ENCODE results near the gene HMCES. TPM values are rescaled to one million over a fixed set of nuclear protein-coding genes. Genes with fewer than 3 reads are reported as not detected.
A peak's percentile ranks its signal among the peaks of the same experiment; 100 is the strongest.

Gene HMCES
- polyA plus RNA-seq, 1 of the 3 experiments (the other 2 are of a cell fraction), result 32.4 TPM

- no peak for TF ChIP-seq FOXJ3 (CRISPR knock-in tag; IDR thresholded peaks at IDR 0.05)
- no peak for TF ChIP-seq JUND (IDR thresholded peaks at IDR 0.05)
- TF ChIP-seq GATA2 (CRISPR knock-in tag; IDR thresholded peaks at IDR 0.05), result no peak
Measured at GRCh38 chr3:129316248-129317013, 37.8 kb downstream of the HMCES start (continued).

DNA sequence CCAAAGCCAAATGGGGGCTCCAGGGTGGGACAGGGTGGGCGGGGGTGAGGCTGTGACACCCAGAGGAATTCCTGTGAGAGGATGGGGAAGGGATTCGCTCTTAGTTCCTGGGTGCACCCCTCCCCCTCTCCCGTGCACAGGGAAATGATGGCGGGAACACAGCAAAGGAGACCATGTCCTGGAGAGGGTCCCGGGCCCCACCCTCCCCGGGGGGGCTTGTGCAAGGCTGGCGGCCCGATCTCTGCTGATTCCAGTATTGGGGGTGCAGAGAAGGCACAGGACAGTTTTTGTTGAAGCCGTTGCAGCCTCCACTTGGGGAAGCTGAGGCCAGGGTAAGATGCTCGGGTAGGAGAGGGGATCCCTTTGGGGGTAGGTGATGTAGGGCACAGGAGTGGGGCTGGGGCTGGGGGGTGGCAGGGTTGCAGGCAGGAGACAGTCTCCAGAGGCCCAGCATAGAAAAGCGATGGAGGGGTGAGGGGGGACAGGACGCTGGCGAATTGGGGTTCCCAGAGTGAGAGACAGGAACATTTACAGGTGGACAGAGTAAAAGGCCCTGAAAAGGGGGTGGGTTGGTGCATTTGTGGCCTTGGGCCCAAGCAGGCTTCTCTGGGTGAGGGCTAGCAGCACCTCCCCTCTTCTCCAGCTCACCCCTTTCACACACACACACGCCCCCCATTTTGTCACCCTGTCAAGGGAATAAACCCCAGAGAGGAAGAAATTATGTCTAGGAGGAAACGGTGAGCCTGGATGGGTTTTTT, 38.5 kb downstream of the HMCES start:
- H4K20me1 ChIP-seq (ENCODE audit: insufficient read depth), result no peaks in the 10 kb centered on the region
- H3F3A ChIP-seq (replicated peaks; ENCODE audit: insufficient read depth), result no peaks in the 10 kb centered on the region
- H3K27me3 ChIP-seq (ENCODE audit: insufficient read depth), result no peaks in the 10 kb centered on the region
- peaks cover 30% of the 10 kb centered on the region for H3K79me2 ChIP-seq (ENCODE audit: insufficient read depth)
- TF ChIP-seq NRF1 (IDR thresholded peaks at IDR 0.05; ENCODE audit: low read depth, low read length), result no peak
- TF ChIP-seq TEAD4 (IDR thresholded peaks at IDR 0.05; ENCODE audit: borderline replicate concordance, insufficient read depth), result no peak
- no peak for TF ChIP-seq FOXM1 (IDR thresholded peaks at IDR 0.05; ENCODE audit: low read depth)
- no peak for TF ChIP-seq JUND (IDR thresholded peaks at IDR 0.05)
- no peak for TF ChIP-seq EP300 (IDR thresholded peaks at IDR 0.05; ENCODE audit: borderline replicate concordance in 1 of 2, low read depth in 1 of 2, low read length in 1 of 2)
- TF ChIP-seq EZH2phosphoT487 (IDR thresholded peaks at IDR 0.05; ENCODE audit: borderline replicate concordance, low read depth), result no peak
- TF ChIP-seq CTCF (IDR thresholded peaks at IDR 0.05), result no peak
- no peak for TF ChIP-seq RCOR1 (IDR thresholded peaks at IDR 0.05; ENCODE audit: low read length)
- TF ChIP-seq TAF1 (IDR thresholded peaks at IDR 0.05; ENCODE audit: borderline replicate concordance, low read depth, low read length), result no peak
- TF ChIP-seq MXI1 (IDR thresholded peaks at IDR 0.05; ENCODE audit: low read depth, low read length), result no peak
- no peak for TF ChIP-seq SMC3 (IDR thresholded peaks at IDR 0.05; ENCODE audit: low read depth, low read length)
- TF ChIP-seq CHD2 (IDR thresholded peaks at IDR 0.05; ENCODE audit: low read length, partially characterized antibody), result no peak
- TF ChIP-seq, protein P1, sequence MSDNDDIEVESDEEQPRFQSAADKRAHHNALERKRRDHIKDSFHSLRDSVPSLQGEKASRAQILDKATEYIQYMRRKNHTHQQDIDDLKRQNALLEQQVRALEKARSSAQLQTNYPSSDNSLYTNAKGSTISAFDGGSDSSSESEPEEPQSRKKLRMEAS (IDR thresholded peaks at IDR 0.05; ENCODE audit: low read depth), result no peak
- TF ChIP-seq FOSL2 (IDR thresholded peaks at IDR 0.05; ENCODE audit: borderline replicate concordance, low read depth), result no peak
- no peak for TF ChIP-seq ZBTB33 (IDR thresholded peaks at IDR 0.05; ENCODE audit: borderline replicate concordance, low read depth)
- TF ChIP-seq, protein P2, sequence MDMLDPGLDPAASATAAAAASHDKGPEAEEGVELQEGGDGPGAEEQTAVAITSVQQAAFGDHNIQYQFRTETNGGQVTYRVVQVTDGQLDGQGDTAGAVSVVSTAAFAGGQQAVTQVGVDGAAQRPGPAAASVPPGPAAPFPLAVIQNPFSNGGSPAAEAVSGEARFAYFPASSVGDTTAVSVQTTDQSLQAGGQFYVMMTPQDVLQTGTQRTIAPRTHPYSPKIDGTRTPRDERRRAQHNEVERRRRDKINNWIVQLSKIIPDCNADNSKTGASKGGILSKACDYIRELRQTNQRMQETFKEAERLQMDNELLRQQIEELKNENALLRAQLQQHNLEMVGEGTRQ (IDR thresholded peaks at IDR 0.05; ENCODE audit: borderline replicate concordance, low read depth, low read length), result no peak
- peak overlapping the region; percentile 70 to 86 for H3K27ac ChIP-seq (ENCODE audit: low read depth in 2 of 2, low read length in 1 of 2)
- H3K9ac ChIP-seq, result peak overlapping the region; percentile 94; the same call in 1 of the 2 replicates
- no peaks in the 10 kb centered on the region for H3K9me3 ChIP-seq
- no peaks in the 10 kb centered on the region for H3K9me2 ChIP-seq
- 53% methylated on average over 10 of the region's 15 CpGs for WGBS (ENCODE audit: low lambda C conversion rate)
- peak; percentile 67 for DNase-seq
- H3K36me3 ChIP-seq (replicated peaks in 1 of 2; ENCODE audit: control insufficient read depth in 1 of 2, insufficient read depth in 2 of 2, low read length in 1 of 2), result no peaks in the 10 kb centered on the region
- ChIA-PET CTCF (interaction anchor here (0.6 to 2.8 kb wide), 22 partner anchors 10 to 264 kb away, joined by 3 to 13 read pairs (median 4); partner anchors contain the start of genes HMCES, IFT122 and MBD4), POLR2A (interaction anchor here (0.7 to 4.9 kb wide), 8 partner anchors 9 to 123 kb away, joined by 3 to 25 read pairs (median 9); partner anchors contain the start of genes COPG1, HMCES, IFT122 and MBD4)
- H2AFZ ChIP-seq (ENCODE audit: low read depth), result peak overlapping the region; percentile 91; the same call in 1 of the 2 replicates
- peak overlapping the region; percentile 98 for H3K4me2 ChIP-seq
- H3K4me1 ChIP-seq (ENCODE audit: control insufficient read depth in 1 of 2, insufficient read depth in 2 of 2, low read depth in 1 of 2, low read length in 1 of 2), result peaks cover 0 to 21% of the 10 kb centered on the region in 2 experiments; a peak in 2 of 4 replicates
- peak overlapping the region; percentile 89 to 93 for H3K4me3 ChIP-seq (ENCODE audit: low read depth in 2 of 2, low read length in 1 of 2)
